Measurements from ENCODE around the gene TRIM5. TPM values are rescaled to one million over a fixed set of nuclear protein-coding genes. Genes with fewer than 3 reads are reported as not detected.

The TRIM5 gene
- total and polyA plus RNA-seq, 10 donors: 7.8 to 44.3 (median 32.4) TPM

GRCh38 chr11:5626196-5626595 is 58.7 kb downstream of the TRIM5 start:
- H3K36me3 ChIP-seq: no peaks in the 10 kb centered on the region
- no peaks in the 10 kb centered on the region for H3K9me3 ChIP-seq
- peak overlapping the region in 3 of 8 donors; percentile 54 to 74 (median 66) for H3K4me3 ChIP-seq
- peak overlapping the region in 3 of 8 donors; percentile 86 to 93 (median 90) for H3K27ac ChIP-seq
- WGBS, 5 donors: 70 to 87% (median 83%) methylated on average over 5 of the region's 5 CpGs
- intact Hi-C loops (cut with DNase I; ENCODE audit: low total_unique reads): loop anchor here (10.0 kb wide), 1 partner anchor 69 kb away; no protein-coding TSS in a partner anchor
- no peak for DNase-seq
- peaks cover 4 to 57% (median 29%) of the 10 kb centered on the region in 6 donors for H3K4me1 ChIP-seq
- TF ChIP-seq POLR2AphosphoS5 (IDR thresholded peaks at IDR 0.05) (no peak), POLR2A (IDR thresholded peaks at IDR 0.05) (no peak)
- TF ChIP-seq, protein P1, sequence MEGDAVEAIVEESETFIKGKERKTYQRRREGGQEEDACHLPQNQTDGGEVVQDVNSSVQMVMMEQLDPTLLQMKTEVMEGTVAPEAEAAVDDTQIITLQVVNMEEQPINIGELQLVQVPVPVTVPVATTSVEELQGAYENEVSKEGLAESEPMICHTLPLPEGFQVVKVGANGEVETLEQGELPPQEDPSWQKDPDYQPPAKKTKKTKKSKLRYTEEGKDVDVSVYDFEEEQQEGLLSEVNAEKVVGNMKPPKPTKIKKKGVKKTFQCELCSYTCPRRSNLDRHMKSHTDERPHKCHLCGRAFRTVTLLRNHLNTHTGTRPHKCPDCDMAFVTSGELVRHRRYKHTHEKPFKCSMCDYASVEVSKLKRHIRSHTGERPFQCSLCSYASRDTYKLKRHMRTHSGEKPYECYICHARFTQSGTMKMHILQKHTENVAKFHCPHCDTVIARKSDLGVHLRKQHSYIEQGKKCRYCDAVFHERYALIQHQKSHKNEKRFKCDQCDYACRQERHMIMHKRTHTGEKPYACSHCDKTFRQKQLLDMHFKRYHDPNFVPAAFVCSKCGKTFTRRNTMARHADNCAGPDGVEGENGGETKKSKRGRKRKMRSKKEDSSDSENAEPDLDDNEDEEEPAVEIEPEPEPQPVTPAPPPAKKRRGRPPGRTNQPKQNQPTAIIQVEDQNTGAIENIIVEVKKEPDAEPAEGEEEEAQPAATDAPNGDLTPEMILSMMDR (IDR thresholded peaks at IDR 0.05 in 8 of 11, conservative IDR thresholded peaks at IDR 0.05 in 3 of 11): no peak
- H3K27me3 ChIP-seq (replicated peaks in 1 of 7): no peaks in the 10 kb centered on the region

GRCh38 chr11:5625281-5625680 is 59.6 kb downstream of the TRIM5 start:
- peak overlapping the region; percentile 63 to 93 (median 86) for H3K27ac ChIP-seq
- 9 to 38% (median 29%) methylated on average over 4 of the region's 4 CpGs for WGBS, 5 donors

DNA sequence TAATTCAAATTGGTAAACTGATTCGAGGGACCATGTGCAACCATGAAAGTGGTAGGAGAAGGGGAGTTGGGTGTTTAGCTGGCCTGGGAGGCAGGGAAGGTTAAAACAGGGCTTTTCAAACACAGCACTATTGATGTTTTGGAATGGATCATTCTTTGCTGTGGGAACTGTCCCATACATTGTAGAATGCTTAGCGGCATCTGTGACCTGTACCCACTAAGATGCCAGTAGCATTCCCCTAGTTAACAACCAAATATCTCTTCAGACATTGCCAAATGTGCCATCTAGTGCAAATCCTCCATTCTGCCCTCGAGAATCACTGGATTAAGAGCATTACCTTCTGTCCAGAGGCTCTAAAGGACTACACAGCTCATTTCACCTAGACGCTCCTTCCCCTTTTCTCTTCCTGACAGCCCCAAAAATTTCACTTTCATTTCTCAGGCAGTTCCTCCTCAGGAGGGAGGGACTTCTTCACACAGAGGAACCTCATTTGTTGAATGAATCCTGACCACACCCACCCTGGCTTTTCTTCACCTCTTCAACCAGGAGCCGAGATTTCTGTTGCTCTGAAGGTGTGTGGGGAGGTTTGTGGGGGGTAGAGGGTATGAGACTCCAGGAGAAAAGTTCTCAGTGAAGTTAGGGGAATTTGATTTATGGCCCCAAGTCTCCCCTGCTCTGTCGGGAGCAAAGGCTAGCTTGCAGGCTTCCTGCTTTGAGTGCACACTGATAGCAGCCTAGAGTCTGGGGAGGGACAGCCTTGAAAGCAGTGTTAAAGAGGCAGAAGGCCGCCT is 60.2 kb downstream of the TRIM5 start, which contains the start of gene TRIM34:
Gene TRIM34 (plus strand): TSS at position 513 of the 791 bp plus-strand sequence. CDS start 7,331 bp downstream, outside the sequence.
- DNase-seq: peak; percentile 82
- Histone ChIP-seq H3K27ac (peak within 1 kb of the TSS; percentile 63 to 93 (median 86)), H3K36me3 (no peaks in the 10 kb centered on the region), H3K4me3 (peak within 1 kb of the TSS; percentile 34 to 74 (median 56)), H3K4me1 (peaks cover 4 to 45% (median 29%) of the 10 kb centered on the region in 6 donors), H3K9me3 (no peaks in the 10 kb centered on the region), H3K27me3 (replicated peaks in 1 of 7) (no peaks in the 10 kb centered on the region)
- WGBS, 5 donors: 10 to 17% (median 14%) methylated on average over 7 of the region's 7 CpGs
- intact Hi-C loops (cut with DNase I; ENCODE audit: low total_unique reads): loop anchor here (10.0 kb wide), 1 partner anchor 70 kb away; no protein-coding TSS in a partner anchor
- TF ChIP-seq, protein P1 (IDR thresholded peaks at IDR 0.05 in 8 of 11, conservative IDR thresholded peaks at IDR 0.05 in 3 of 11): no peak
- TF ChIP-seq POLR2AphosphoS5 (IDR thresholded peaks at IDR 0.05): peak in 2 of 3 donors; percentile 39 to 73
- TF ChIP-seq POLR2A (IDR thresholded peaks at IDR 0.05): peak in 1 of 3 donors; percentile 29

More at GRCh38 chr11:5625281-5625680, 59.6 kb downstream of the TRIM5 start:
- intact Hi-C loops (cut with DNase I; ENCODE audit: low total_unique reads): loop anchor here (10.0 kb wide), 1 partner anchor 70 kb away; no protein-coding TSS in a partner anchor
- no peaks in the 10 kb centered on the region for H3K9me3 ChIP-seq
- TF ChIP-seq POLR2A (IDR thresholded peaks at IDR 0.05) (no peak), POLR2AphosphoS5 (IDR thresholded peaks at IDR 0.05) (no peak)
- TF ChIP-seq, protein P1 (IDR thresholded peaks at IDR 0.05 in 8 of 11, conservative IDR thresholded peaks at IDR 0.05 in 3 of 11): no peak
- peak overlapping the region; percentile 34 to 74 (median 56) for H3K4me3 ChIP-seq
- DNase-seq: no peak
- H3K4me1 ChIP-seq: peaks cover 4 to 48% (median 29%) of the 10 kb centered on the region in 6 donors
- no peaks in the 10 kb centered on the region for H3K27me3 ChIP-seq (replicated peaks in 1 of 7)
- no peaks in the 10 kb centered on the region for H3K36me3 ChIP-seq

DNA sequence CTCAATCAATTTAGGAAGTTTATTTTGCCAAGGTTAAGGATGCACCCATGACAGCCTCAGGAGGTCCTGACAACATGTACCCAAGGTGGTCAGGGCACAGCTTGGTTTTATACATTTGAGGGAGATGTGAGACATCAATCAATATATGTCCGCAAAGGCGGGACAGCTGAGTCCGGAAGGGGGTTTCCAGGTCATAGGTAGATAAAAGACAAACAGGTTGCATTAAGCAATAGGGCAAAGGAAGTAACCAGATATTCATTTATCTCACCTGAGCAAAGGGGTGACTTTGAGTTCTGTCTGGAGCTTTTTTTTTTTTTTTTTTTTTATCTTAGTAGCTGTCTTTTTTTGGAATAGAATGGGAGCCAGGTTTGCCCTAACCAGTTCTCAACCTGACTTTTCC is 62.1 kb downstream of the TRIM5 start:
- Histone ChIP-seq H3K27ac (no peak overlapping the region), H3K36me3 (no peaks in the 10 kb centered on the region), H3K27me3 (replicated peaks in 1 of 7) (no peaks in the 10 kb centered on the region), H3K4me3 (no peak overlapping the region), H3K4me1 (peaks cover 4 to 41% (median 29%) of the 10 kb centered on the region in 6 donors), H3K9me3 (no peaks in the 10 kb centered on the region)
- DNase-seq: no peak
- intact Hi-C loops (cut with DNase I; ENCODE audit: low total_unique reads): loop anchor here (10.0 kb wide), 1 partner anchor 72 kb away; no protein-coding TSS in a partner anchor
- TF ChIP-seq POLR2A (IDR thresholded peaks at IDR 0.05) (no peak), POLR2AphosphoS5 (IDR thresholded peaks at IDR 0.05) (no peak)
- TF ChIP-seq, protein P1 (IDR thresholded peaks at IDR 0.05 in 8 of 11, conservative IDR thresholded peaks at IDR 0.05 in 3 of 11): no peak
- WGBS, 5 donors: 95 to 98% (median 97%) methylated on average over 3 of the region's 3 CpGs

All from spleen (tissue), 11 donors.